Neural cell (in vitro differentiated cells): ENCODE data around the gene SH3PXD2A. TPM values are rescaled to one million over a fixed set of nuclear protein-coding genes. Genes with fewer than 3 reads are reported as not detected.

Experiments used
- H2AFZ ChIP-seq: fragments of 200-600, 300-800 bp; sonication (generic), shearing (Covaris generic); 2 replicates; pipeline ENCODE4 v1.6.0; 2014; ENCODE audit warnings: low read depth, mild to moderate bottlenecking, antibody characterized with exemption, low read length, moderate library complexity
- H3F3A ChIP-seq: fragments of 200-600 bp; shearing (Covaris generic); 2 replicates; pipeline ENCODE4 v1.6.1; 2016; ENCODE audit warnings: mild to moderate bottlenecking, moderate library complexity, mixed read lengths, antibody characterized with exemption, low read length; ENCODE audit not compliant: insufficient read depth, poor library complexity, severe bottlenecking
- H3K27ac ChIP-seq: fragments of 200-600, 300-800 bp; sonication (generic), shearing (Covaris generic); 2 replicates; pipeline ENCODE4 v1.5.1; 2014; ENCODE audit warnings: mild to moderate bottlenecking, low read length, moderate library complexity
- H3K27me3 ChIP-seq: fragments of 300-800, 200-600 bp; sonication (generic), shearing (Covaris generic); 2 replicates; pipeline ENCODE4 v1.6.0; 2014; ENCODE audit warnings: mild to moderate bottlenecking, low read depth, low read length, moderate library complexity; ENCODE audit not compliant: insufficient read depth
- H3K36me3 ChIP-seq: fragments of 300-800, 200-600 bp; sonication (generic), shearing (Covaris generic); 2 replicates; pipeline ENCODE4 v1.5.1; 2014; ENCODE audit warnings: mild to moderate bottlenecking, antibody characterized with exemption, low read length, moderate library complexity; ENCODE audit not compliant: insufficient read depth
- H3K4me2 ChIP-seq: fragments of 300-800, 200-600 bp; sonication (generic), shearing (Covaris generic); 2 replicates; pipeline ENCODE4 v1.6.0; 2014; ENCODE audit warnings: mild to moderate bottlenecking, low read length
- H3K4me3 ChIP-seq: fragments of 300-800, 200-600 bp; sonication (generic), shearing (Covaris generic); 2 replicates; pipeline ENCODE4 v1.5.1; 2014; ENCODE audit warnings: mild to moderate bottlenecking, low read length, moderate library complexity
- H3K79me2 ChIP-seq: fragments of 200-600 bp; shearing (Covaris generic); replicated peaks from 2 replicates; pipeline ENCODE4 v1.6.0; 2014; ENCODE audit warnings: mild to moderate bottlenecking, low read length, moderate library complexity; ENCODE audit not compliant: insufficient read depth
- H3K9ac ChIP-seq: fragments of 300-800, 200-600 bp; sonication (generic), shearing (Covaris generic); 2 replicates; pipeline ENCODE4 v1.6.1; 2016; ENCODE audit warnings: mild to moderate bottlenecking, low read length, mixed read lengths
- H3K9me2 ChIP-seq: fragments of 200-600 bp; shearing (Covaris generic); 2 replicates; pipeline ENCODE4 v1.6.1; 2016; ENCODE audit warnings: mild to moderate bottlenecking, low read length, mixed read lengths; ENCODE audit not compliant: insufficient read depth
- H3K9me3 ChIP-seq: fragments of 200-600, 300-800 bp; sonication (generic), shearing (Covaris generic); 2 replicates; pipeline ENCODE4 v1.6.1; 2016; ENCODE audit warnings: mild to moderate bottlenecking, mixed run types, low read length, moderate library complexity, mixed read lengths
- H4K20me1 ChIP-seq: fragments of 200-600 bp; shearing (Covaris generic); 2 replicates; pipeline ENCODE4 v1.6.1; 2016; ENCODE audit warnings: mild to moderate bottlenecking, mixed run types; ENCODE audit not compliant: insufficient read depth
- CTCF ChIP-seq: fragments of 450-650 bp; IDR thresholded peaks from 2 replicates; pipeline ENCODE4 v1.5.1; 2014; ENCODE audit warnings: antibody characterized with exemption, mild to moderate bottlenecking, moderate library complexity; ENCODE audit not compliant: poor library complexity, severe bottlenecking
- EP300 ChIP-seq: fragments of 450-650 bp; conservative IDR thresholded peaks from 2 replicates; pipeline ENCODE4 v1.6.1; 2014; ENCODE audit warnings: antibody characterized with exemption, mild to moderate bottlenecking, moderate library complexity; ENCODE audit not compliant: poor library complexity, severe bottlenecking
- EZH2 ChIP-seq: fragments of 200-600, 300-800 bp; shearing (Covaris generic), sonication (generic); IDR thresholded peaks from 2 replicates; pipeline ENCODE4 v1.6.1; 2014; ENCODE audit warnings: antibody characterized with exemption, low read length, borderline replicate concordance, mild to moderate bottlenecking; ENCODE audit not compliant: insufficient read depth, poor library complexity, severe bottlenecking
- MXI1 ChIP-seq: fragments of 450-650 bp; conservative IDR thresholded peaks from 2 replicates; pipeline ENCODE4 v1.6.1; 2014; ENCODE audit warnings: antibody characterized with exemption, mild to moderate bottlenecking; ENCODE audit not compliant: poor library complexity, severe bottlenecking
- POLR2AphosphoS5 ChIP-seq: IDR thresholded peaks from 2 replicates; pipeline ENCODE4 v1.6.1; 2012
- RAD21 ChIP-seq: fragments of 450-650 bp; conservative IDR thresholded peaks from 2 replicates; pipeline ENCODE4 v1.6.1; 2014; ENCODE audit warnings: antibody characterized with exemption, mild to moderate bottlenecking, moderate library complexity
- REST ChIP-seq: IDR thresholded peaks from 2 replicates; pipeline ENCODE4 v1.6.1; 2012; ENCODE audit warnings: borderline replicate concordance
- SMC3 ChIP-seq: fragments of 450-650 bp; conservative IDR thresholded peaks from 2 replicates; pipeline ENCODE4 v1.6.1; 2014; ENCODE audit warnings: antibody characterized with exemption, mild to moderate bottlenecking, moderate library complexity; ENCODE audit not compliant: poor library complexity
- TAF1 ChIP-seq: IDR thresholded peaks from 2 replicates; pipeline ENCODE4 v1.6.1; 2012; ENCODE audit warnings: low read depth
- polyA plus RNA-seq: library from polyadenylated mRNA; depleted of rRNA; stranded (reverse); fragments of >200 nt; gene quantifications from 2 replicates; pipeline ENCODE4 v1.2.3, GENCODE V29; 2014

SH3PXD2A gene
- polyA plus RNA-seq, 1 donor from 2014 or later = 5.2 TPM

GRCh38 chr10:103837370-103838069 is 17.9 kb downstream of the SH3PXD2A start:
- Histone ChIP-seq H3K9ac (no peak overlapping the region), H2AFZ (no peak overlapping the region), H3K36me3 (no peaks in the 10 kb centered on the region), H3K79me2 (no peaks in the 10 kb centered on the region), H3K4me3 (no peak overlapping the region), H3K27ac (no peak overlapping the region), H4K20me1 (no peaks in the 10 kb centered on the region), H3K9me2 (no peaks in the 10 kb centered on the region), H3F3A (no peaks in the 10 kb centered on the region), H3K9me3 (no peaks in the 10 kb centered on the region), H3K4me2 (no peak overlapping the region), H3K27me3 (no peaks in the 10 kb centered on the region)
- TF ChIP-seq EP300 (no peak), MXI1 (no peak), REST (no peak), EZH2 (no peak), RAD21 (no peak), CTCF (no peak), POLR2AphosphoS5 (no peak)

- TF ChIP-seq EZH2 = no peak
- no peak for TF ChIP-seq CTCF
- TF ChIP-seq POLR2AphosphoS5 = no peak
- TF ChIP-seq REST = no peak
- no peak for TF ChIP-seq EP300
- no peak for TF ChIP-seq TAF1
- TF ChIP-seq SMC3 = no peak
- TF ChIP-seq MXI1 = no peak
- TF ChIP-seq RAD21 = no peak
- Histone ChIP-seq H4K20me1 (no peaks in the 10 kb centered on the region), H3K9me3 (no peaks in the 10 kb centered on the region), H3K4me2 (no peak overlapping the region), H3F3A (no peaks in the 10 kb centered on the region), H3K9me2 (no peaks in the 10 kb centered on the region), H3K4me3 (no peak overlapping the region), H3K79me2 (no peaks in the 10 kb centered on the region), H3K27me3 (no peaks in the 10 kb centered on the region), H3K9ac (no peak overlapping the region), H2AFZ (no peak overlapping the region), H3K27ac (no peak overlapping the region), H3K36me3 (no peaks in the 10 kb centered on the region)
These were observed 18.5 kb downstream of the SH3PXD2A start for GRCh38 chr10:103836861-103837260.
